Activated gamma-delta T cell treated with anti-CD3 and anti-CD28 coated beads, Interleukin-2, amount 50 U/mL, for 16 hours (primary cell): ENCODE data around the gene ARHGAP23.

Experiments used
- DNase-seq: peaks from one replicate; pipeline ENCODE4 v3.0.0-alpha.2; 2020; ENCODE audit warnings: low read depth

The ARHGAP23 gene

GRCh38 chr17:38443356-38444031 is 15.2 kb downstream of the ARHGAP23 start:
- no peak for DNase-seq

- DNase-seq = peak; percentile 16
Measured at GRCh38 chr17:38444151-38444550, 15.9 kb downstream of the ARHGAP23 start.

DNA sequence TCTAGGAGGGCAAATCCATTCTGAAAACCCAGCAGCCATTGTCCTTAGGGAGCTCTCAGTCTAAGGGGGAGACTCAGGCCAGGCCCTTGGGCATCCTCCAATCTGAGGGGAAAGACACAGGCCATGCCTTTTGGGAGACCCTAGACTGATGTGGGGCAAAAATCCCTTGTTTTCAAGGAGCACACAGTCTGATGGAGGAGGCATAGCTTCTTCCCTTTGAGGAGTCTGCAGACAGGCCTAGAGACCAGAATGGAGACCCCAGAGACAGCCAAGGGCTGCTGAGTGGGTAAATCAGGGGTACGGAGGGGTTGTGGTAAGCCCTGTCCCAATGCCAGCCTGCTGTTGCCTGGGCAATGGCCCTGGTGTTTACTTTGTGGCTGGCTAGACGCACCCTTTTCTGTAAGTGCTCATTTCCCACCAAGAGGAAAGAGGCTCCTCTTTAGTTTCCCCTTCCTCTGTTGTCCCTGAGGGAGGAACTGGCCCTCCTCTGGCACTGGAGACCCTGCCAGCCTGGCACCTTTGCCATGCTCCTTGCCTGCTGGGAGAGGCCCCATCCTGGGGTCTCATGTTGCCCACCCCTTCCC is 19.3 kb downstream of the ARHGAP23 start:
- no peak for DNase-seq

- no peak for DNase-seq
Measured at GRCh38 chr17:38448208-38448771, 20.0 kb downstream of the ARHGAP23 start.

GRCh38 chr17:38449364-38449763 is 21.1 kb downstream of the ARHGAP23 start:
- no peak for DNase-seq

DNA sequence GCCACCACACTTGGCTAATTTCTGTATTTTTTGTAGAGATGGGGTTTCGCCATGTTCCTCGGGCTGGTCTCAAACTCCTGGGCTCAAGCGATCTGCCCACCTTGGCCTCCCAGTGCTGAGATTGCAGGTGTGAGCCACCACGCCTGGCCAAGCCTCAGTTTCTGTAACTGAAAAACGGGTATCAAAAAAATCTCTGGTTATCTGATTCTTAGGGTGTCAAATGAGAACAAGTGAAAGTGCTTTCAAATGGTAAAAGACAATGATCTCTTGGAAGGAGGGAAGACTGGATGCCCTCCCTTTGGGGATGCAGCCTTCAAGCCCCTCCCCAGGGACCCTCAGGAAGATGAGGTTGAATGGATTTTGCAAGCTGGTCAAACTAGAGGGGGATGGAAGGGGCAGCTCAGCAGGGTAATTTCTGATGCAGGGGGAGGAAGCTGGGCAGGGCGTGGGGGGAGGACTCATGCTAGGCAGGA is 22.3 kb downstream of the ARHGAP23 start:
- no peak for DNase-seq

- DNase-seq = no peak
Measured at GRCh38 chr17:38451030-38451839, 23.0 kb downstream of the ARHGAP23 start.

DNA sequence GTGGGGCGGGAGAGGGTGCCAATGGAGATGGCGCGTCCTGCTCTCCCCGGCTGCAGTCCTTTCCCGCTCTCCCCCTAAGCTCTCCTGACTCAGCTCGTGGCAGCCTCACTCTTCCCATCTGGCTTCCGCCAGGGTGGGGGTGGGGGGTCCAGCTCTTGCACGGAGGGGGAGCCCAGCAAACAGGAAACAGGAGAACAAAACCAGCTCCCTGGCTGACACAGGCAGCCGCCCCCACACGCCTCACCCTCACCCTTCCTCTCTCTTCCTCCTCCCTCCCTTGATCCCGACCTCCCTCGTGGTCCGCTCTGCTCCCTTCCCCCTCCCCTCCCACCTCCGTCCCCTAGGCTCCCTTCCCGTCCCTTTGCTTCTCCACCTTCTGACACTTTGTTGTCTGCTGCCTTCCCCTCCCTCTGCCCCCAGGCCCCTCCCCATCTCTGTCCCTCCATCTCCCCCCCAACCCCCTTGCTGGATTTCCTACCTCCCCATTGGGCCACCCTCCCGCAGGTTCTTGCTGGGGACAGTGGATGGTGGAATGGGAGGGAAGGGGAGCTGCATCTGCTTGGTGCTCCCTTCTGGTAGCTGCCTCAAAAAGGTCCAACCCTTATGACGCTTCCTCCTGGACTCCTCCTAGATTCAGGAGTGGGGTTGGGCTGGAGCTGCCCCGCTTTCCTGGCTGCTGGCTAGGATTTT is 23.7 kb downstream of the ARHGAP23 start:
- no peak for DNase-seq

DNA sequence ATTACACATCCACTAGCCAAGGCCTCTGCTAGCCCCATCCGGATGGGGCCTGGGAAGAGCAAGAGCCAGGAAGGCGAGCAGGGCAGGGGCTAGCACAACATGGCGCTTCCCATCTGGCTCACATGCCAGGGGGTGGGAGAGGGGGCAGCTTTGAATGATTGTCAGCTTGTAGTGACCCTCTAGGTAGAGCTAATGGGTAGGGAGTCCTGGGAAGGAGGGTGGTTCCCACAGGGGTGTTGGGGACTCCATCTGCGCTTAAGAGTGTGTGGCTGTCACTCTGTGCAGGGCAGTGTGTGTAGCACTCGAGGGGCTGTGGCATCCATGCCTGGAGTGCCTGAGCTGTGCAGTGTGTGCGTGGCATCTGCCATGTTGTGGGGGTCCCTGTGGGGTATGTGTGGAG is 24.5 kb downstream of the ARHGAP23 start:
- no peak for DNase-seq

- DNase-seq = no peak
Measured at GRCh38 chr17:38453951-38454421, 25.7 kb downstream of the ARHGAP23 start.

GRCh38 chr17:38454532-38454931 is 26.3 kb downstream of the ARHGAP23 start:
- no peak for DNase-seq

DNA sequence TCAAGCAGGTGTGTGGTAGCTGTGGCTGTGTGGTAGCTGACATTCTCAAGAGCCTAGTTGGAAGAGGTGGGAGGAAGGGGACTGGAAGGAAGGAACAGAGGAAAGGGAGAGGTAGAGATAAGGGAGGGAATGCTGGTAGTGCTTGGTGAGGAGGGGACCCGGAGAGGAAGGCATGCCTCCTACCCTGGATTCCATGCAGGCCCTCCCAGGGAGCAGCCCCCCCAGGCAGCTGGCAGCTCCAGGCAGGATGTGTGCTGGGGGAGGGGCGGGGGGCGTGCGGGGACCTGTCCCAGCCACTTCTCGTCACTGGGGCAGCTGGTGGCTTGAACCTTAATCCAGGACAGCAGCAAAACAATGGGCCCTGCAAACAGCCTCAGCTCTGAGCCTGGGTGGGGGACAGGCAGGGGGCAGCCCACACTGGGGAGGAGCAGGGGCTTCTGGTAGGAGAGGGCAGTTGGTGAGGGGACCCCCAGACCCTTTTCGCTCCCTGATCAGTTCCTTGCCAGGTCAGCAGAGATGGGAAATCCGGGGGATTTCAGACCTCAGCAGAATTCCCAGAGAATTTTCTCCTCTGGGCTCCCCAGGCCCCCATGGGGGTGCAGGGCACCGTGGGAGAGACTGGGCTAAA is 27.1 kb downstream of the ARHGAP23 start:
- DNase-seq = no peak

GRCh38 chr17:38456031-38456815 is 28.0 kb downstream of the ARHGAP23 start:
- no peak for DNase-seq

GRCh38 chr17:38457577-38458371 is 29.5 kb downstream of the ARHGAP23 start:
- no peak for DNase-seq

DNA sequence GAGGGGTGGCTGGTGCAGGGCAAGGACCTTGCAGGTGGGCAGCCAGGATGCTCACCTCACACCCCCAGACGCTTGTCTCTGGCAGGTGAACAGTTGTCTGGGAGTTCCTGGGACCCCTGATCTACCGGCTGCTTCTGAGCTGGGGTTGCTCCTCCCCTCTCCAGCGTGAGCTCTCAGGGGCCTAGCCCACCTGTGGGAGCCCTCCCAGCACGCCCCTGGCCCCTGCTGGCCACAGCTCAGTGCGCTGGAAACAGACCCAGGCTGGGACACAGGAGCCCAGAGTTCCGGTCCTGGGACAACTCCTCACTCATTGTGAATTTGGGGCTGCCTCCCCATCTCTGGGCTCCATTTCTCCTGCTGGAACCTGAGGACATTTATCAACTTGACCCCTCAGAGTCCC is 30.3 kb downstream of the ARHGAP23 start:
- no peak for DNase-seq

- no peak for DNase-seq
Measured at GRCh38 chr17:38459567-38459966, 31.3 kb downstream of the ARHGAP23 start.

DNA sequence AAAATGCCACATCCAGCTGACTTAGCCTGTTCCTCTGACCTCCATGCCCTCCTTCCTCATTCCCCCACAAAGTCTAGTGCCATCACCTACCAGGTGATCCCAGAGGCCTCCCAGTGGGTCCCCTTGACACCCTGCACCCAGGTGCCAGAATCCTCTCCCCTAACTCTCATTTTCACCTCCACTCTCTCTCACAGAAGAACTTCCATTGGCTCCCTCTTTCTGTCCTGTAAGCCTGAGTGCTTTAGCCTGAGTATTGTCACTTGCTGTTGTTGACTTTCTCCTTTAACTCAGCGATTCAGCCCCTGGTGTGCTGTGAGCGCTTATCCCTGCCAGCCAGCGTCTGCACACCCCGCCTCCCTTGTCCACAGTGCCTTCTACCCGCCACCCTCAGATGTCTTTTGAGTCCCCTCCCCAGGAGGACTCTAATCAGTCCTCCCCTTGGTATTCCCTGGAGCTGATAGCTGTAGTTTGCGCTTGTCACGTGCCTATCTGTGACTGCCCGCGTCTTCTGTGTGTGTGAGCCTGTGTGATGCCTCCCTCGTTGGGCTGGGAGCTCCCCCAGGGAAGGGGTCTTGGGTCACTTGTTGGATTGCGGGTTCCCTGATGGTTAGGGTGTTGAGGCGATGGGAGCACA is 31.9 kb downstream of the ARHGAP23 start:
- DNase-seq = no peak

DNA sequence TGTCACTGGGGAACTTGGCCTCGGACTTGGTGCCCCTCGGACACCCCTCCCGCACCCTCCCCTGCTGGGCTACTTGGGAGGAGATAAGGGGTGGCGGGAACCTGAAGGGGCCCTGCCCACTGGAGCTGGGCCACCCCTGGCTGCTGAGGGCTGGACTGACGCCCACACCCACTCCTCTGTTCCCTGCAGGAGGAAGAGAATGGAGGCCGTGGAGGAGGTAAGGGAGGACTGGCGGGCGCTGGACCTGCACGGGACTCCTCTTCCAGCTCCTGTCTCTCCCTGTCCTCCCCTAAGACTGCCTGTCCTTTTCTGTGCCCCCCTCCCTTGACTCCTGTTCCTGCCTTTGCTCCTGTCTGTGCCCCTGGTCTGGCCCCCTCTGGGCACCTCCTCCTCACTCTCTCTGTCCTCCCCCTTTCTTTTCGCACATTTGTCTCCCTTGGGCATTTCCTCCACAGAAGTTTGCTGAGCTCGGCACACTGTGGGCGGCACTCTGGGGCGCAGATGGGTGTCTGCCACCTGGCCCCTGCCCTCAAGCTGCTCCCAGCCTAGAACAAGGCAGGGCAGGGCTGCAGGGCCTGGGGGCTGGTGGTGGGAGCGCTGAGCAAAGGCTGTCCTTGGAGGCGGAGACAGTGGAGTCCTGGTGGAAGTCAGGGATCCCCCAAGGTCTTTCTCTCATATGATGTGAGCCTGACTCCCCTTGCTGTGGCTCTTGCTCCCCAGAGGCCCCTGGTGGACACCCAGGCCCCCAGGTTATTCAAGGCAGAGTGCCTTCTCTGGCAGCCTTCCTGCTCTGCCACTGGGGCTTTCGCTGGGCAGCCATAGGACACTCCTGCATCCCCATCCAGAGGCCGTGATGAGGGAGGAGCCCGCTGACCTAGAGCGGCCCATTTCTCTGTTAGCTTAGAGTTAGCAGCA is 32.7 kb downstream of the ARHGAP23 start:
- DNase-seq = no peak
